Embryonic facial prominence (tissue), 1 donor: ENCODE measurements around the gene TEAD4.

Experiments used
- DNase-seq: peaks from one replicate; pipeline ENCODE4 v3.0.0-alpha.2; 2016; ENCODE audit errors: extremely low spot score

Gene TEAD4

GRCh38 chr12:3002646-3003045 is 43.4 kb downstream of the TEAD4 start:
- no peak for DNase-seq

GRCh38 chr12:3003357-3003992 is 44.3 kb downstream of the TEAD4 start:
- no peak for DNase-seq

- DNase-seq: no peak
Measured at GRCh38 chr12:3004655-3005565, 45.7 kb downstream of the TEAD4 start.

- no peak for DNase-seq
Measured at GRCh38 chr12:3005736-3006135, 46.5 kb downstream of the TEAD4 start.

- no peak for DNase-seq
Measured at GRCh38 chr12:3009780-3010179, 50.6 kb downstream of the TEAD4 start.

- no peak for DNase-seq
Measured at GRCh38 chr12:3010214-3010930, 51.2 kb downstream of the TEAD4 start.

GRCh38 chr12:3012786-3013185 is 53.6 kb downstream of the TEAD4 start:
- DNase-seq: no peak

- DNase-seq: no peak
Measured at GRCh38 chr12:3014641-3015040, 55.4 kb downstream of the TEAD4 start.

- DNase-seq: no peak
Measured at GRCh38 chr12:3015356-3015755, 56.2 kb downstream of the TEAD4 start.

GRCh38 chr12:3016191-3016590 is 57.0 kb downstream of the TEAD4 start:
- DNase-seq: no peak

- no peak for DNase-seq
Measured at GRCh38 chr12:3017281-3017680, 58.1 kb downstream of the TEAD4 start.

- no peak for DNase-seq
Measured at GRCh38 chr12:3018284-3019004, 59.2 kb downstream of the TEAD4 start.

- DNase-seq: no peak
Measured at GRCh38 chr12:3019005-3019680, 59.9 kb downstream of the TEAD4 start.

- DNase-seq: no peak
Measured at GRCh38 chr12:3020399-3020798, 61.2 kb downstream of the TEAD4 start.

GRCh38 chr12:3020850-3021435 is 61.7 kb downstream of the TEAD4 start:
- DNase-seq: no peak

GRCh38 chr12:3022411-3022810 is 63.2 kb downstream of the TEAD4 start:
- DNase-seq: no peak

- DNase-seq: no peak
Measured at GRCh38 chr12:3022961-3023360, 63.8 kb downstream of the TEAD4 start.

GRCh38 chr12:3028108-3028507 is 68.9 kb downstream of the TEAD4 start:
- no peak for DNase-seq

- no peak for DNase-seq
Measured at GRCh38 chr12:3030821-3031429, 71.7 kb downstream of the TEAD4 start.

GRCh38 chr12:3032161-3032560 is 73.0 kb downstream of the TEAD4 start:
- DNase-seq: no peak
